ENCODE results near the gene GPR148.

The GPR148 gene

GRCh38 chr2:130754811-130755210 lies 25.9 kb downstream of the GPR148 start:
- no peak for DNase-seq

- no peak for DNase-seq
These were observed 26.6 kb downstream of the GPR148 start, which contains the start of gene AMER3 for GRCh38 chr2:130755256-130756052. Gene AMER3 (plus strand): TSS chr2:130755540. CDS start chr2:130762073, 6,533 bp downstream.

GRCh38 chr2:130756053-130756873 lies 27.4 kb downstream of the GPR148 start:
- DNase-seq, result no peak

- DNase-seq, result no peak
These were observed 28.2 kb downstream of the GPR148 start for GRCh38 chr2:130756874-130757668.

GRCh38 chr2:130759906-130760753 lies 31.3 kb downstream of the GPR148 start:
- DNase-seq, result no peak

GRCh38 chr2:130760754-130761751 lies 32.2 kb downstream of the GPR148 start:
- DNase-seq, result no peak

GRCh38 chr2:130762031-130762909 lies 33.4 kb downstream of the GPR148 start:
- no peak for DNase-seq

GRCh38 chr2:130762910-130763385 lies 34.1 kb downstream of the GPR148 start:
- DNase-seq, result no peak

- no peak for DNase-seq
These were observed 34.5 kb downstream of the GPR148 start for GRCh38 chr2:130763405-130763804.

- no peak for DNase-seq
These were observed 35.4 kb downstream of the GPR148 start for GRCh38 chr2:130764035-130764820.

GRCh38 chr2:130764821-130765115 lies 35.9 kb downstream of the GPR148 start:
- DNase-seq, result no peak

- no peak for DNase-seq
These were observed 36.6 kb downstream of the GPR148 start for GRCh38 chr2:130765464-130765863.

- no peak for DNase-seq
These were observed 37.2 kb downstream of the GPR148 start for GRCh38 chr2:130766037-130766436.

- no peak for DNase-seq
These were observed 38.0 kb downstream of the GPR148 start for GRCh38 chr2:130766711-130767407.

- no peak for DNase-seq
These were observed 38.5 kb downstream of the GPR148 start for GRCh38 chr2:130767408-130767775.

GRCh38 chr2:130768191-130768855 lies 39.5 kb downstream of the GPR148 start:
- DNase-seq, result no peak

GRCh38 chr2:130769343-130769907 lies 40.6 kb downstream of the GPR148 start:
- no peak for DNase-seq

Data from T-helper 1 cell (primary cell).